ENCODE results near the gene PLA2G2F. TPM values are rescaled to one million over a fixed set of nuclear protein-coding genes. Genes with fewer than 3 reads are reported as not detected.

The PLA2G2F gene
- total RNA-seq, 4 donors from 2014 or later: not detected

Other genes starting within 250 kb of the PLA2G2F start
- not detected for gene PLA2G2E, start 215.7 kb upstream of the PLA2G2F start, total RNA-seq
- gene PLA2G2A, start 159.7 kb upstream of the PLA2G2F start, total RNA-seq: 100 to 1,000 TPM in 2 of 4 donors, 10 to 100 TPM in 2; 29.9 to 228 (median 81.2) TPM
- 10 to 100 TPM; 17.7 to 46.2 (median 28.4) TPM for gene PLA2G5, start 69.1 kb upstream of the PLA2G2F start, total RNA-seq
- gene PLA2G2D, start 19.8 kb upstream of the PLA2G2F start, total RNA-seq: not detected
- 10 to 100 TPM; 12.2 to 27.9 (median 14.4) TPM for gene UBXN10, start 46.8 kb downstream of the PLA2G2F start, total RNA-seq
- gene PLA2G2C, start 47.2 kb downstream of the PLA2G2F start, total RNA-seq: under 1 TPM in 3 of 4 donors, not detected in 1; 0.33 to 0.42 (median 0.40) TPM
- gene VWA5B1, start 151.6 kb downstream of the PLA2G2F start, total RNA-seq: under 1 TPM in 1 of 4 donors, not detected in 3; under 0.01 TPM